ENCODE results near the gene TMEM212.

- TF ChIP-seq CTCF (IDR thresholded peaks at IDR 0.05; ENCODE audit: insufficient read depth, low read length), result no peak
- TF ChIP-seq GABPA (IDR thresholded peaks at IDR 0.05; ENCODE audit: low read depth), result no peak
- TF ChIP-seq SPI1 (IDR thresholded peaks at IDR 0.05; ENCODE audit: borderline replicate concordance, low read depth), result no peak
- TF ChIP-seq REST (IDR thresholded peaks at IDR 0.05; ENCODE audit: insufficient replicate concordance, low read depth), result no peak
- TF ChIP-seq POLR2AphosphoS5 (IDR thresholded peaks at IDR 0.05; ENCODE audit: low read depth), result no peak
Observed at GRCh38 chr3:171896316-171896715, 53.2 kb downstream of the TMEM212 start.
